22Rv1 (cell line): Measurements from ENCODE around the gene NIPAL3.

Source experiments
- CTCF ChIP-seq: fragments of 450-650 bp; IDR thresholded peaks from 2 replicates; pipeline ENCODE4 v1.5.1; 2017; ENCODE audit warnings: mild to moderate bottlenecking
- ZFX ChIP-seq: fragments of 450-650 bp; IDR thresholded peaks from 2 replicates; pipeline ENCODE4 v1.6.1; 2017; ENCODE audit warnings: antibody characterized with exemption, borderline replicate concordance

- TF ChIP-seq CTCF (no peak), ZFX (no peak)
These were observed 74.6 kb downstream of the NIPAL3 start for GRCh38 chr1:24490101-24490781.
